Caki2 (cell line): Measurements from ENCODE around the gene UNC119. TPM values are rescaled to one million over a fixed set of nuclear protein-coding genes. Genes with fewer than 3 reads are reported as not detected.
"Not testable (repeated sequence)": the region's sequence is repeated elsewhere in the genome, so short reads cannot be mapped to it uniquely, and the experiment has no call there.

ENCODE experiments used
- DNase-seq: peaks from one replicate; pipeline ENCODE4 v3.0.0-alpha.2; 2015; ENCODE audit warnings: low read depth
- in situ Hi-C: cut with HindIII; loops from 2 replicates; pipeline ENCODE4 v1.10.0; 2016; ENCODE audit warnings: low sequenced_read_pairs, low pct_unique_long_range_greater_than_20kb, mixed read lengths
- total RNA-seq: library from RNA; depleted of rRNA; stranded (reverse); fragments of >200 nt; shearing (Covaris generic); gene quantifications from 2 replicates; pipeline ENCODE4 v1.2.3, GENCODE V29; 2014; ENCODE audit warnings: low replicate concordance; rRNA removed

The UNC119 gene
- 47.6 and 67.4 TPM in 2 replicates for total RNA-seq

DNA sequence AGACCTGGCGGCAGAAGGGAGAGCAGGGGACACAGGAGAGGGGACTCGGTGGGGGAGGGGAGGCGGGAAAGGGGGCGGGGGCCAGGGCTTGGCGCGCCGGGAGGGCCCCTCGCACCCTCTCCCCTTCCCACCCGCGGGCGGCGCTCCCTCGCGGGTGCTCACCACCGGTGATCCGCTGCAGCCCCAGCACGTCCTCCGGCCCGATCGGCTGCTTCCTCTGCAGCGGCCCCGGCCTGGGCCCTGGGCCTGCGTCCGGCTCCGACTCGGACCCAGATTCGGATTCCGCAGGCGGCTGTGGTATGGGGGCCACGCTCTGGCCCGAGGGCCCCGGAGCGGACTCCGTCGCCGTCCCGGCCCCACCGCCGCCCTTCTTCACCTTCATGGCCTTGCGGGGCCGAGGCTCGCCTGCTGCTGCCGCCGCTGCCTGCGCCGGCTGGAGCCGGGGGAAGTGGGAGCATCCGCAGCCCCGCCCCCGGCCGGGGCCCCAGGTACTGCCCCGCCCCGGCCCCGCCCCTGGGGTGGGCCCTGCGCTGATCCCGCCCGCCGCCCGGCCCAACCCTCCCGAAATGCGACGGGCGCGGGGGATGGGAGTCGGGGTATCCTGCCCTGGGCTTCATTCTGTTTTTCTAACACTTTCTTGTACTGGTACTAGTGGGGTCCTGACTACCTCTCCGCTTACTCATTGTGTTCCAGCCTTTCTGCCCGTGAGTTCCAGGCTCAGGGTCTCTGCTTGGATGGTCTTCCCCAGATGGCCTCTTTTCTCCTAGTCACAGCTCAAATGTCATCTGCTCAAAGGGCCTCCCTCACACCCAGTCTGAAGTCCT, at the start of gene UNC119:
UNC119 (minus strand) TSS at position 449 of the 824 bp plus-strand sequence; CDS start at position 382, 67 bp downstream.
- in situ Hi-C loops: no loop called here
- peak; percentile 59 for DNase-seq

DNA sequence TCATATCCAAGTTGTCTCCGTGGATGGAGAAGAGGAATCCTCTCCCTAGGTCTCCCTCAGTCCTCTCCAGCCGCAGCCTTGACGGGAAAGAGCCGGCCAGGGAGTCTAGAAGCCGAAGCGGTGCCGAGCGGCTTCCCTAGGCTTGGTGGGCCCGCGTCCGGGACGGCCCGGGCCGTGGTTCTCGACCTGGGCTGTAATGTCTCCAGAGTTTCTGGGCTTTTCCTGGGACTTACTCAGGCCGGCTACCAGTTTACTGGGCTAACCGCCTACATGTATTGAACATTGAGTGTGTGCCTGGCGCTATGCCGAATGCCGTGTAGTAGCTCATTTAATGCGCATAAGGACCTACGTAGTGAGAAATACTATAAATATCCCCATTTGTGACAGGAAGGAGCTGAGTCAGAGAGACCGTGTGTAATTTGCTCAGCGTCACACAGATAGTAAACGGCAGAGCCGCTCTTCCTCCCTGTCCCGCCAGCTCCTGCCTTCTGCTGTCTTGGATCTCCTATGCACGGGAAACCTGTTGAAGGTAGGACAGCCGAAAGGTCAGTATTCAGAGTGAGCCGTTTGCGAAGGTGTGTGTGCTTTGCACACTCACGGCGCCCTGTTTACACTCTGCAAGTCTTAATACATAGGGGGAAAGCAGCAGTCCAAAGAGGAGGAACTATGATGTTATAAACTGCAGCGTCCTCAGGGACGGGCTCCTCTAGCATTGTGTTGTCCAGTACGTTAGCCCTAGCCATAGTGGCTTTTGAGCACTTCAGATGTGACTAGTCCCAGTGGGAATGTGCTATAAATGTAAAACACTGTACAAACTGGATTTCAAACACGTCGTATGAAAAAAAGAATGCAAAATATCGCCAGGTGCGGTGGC, 47.1 kb upstream of the UNC119 start:
- in situ Hi-C loops: no loop called here
- peak; percentile 74 for DNase-seq

DNA sequence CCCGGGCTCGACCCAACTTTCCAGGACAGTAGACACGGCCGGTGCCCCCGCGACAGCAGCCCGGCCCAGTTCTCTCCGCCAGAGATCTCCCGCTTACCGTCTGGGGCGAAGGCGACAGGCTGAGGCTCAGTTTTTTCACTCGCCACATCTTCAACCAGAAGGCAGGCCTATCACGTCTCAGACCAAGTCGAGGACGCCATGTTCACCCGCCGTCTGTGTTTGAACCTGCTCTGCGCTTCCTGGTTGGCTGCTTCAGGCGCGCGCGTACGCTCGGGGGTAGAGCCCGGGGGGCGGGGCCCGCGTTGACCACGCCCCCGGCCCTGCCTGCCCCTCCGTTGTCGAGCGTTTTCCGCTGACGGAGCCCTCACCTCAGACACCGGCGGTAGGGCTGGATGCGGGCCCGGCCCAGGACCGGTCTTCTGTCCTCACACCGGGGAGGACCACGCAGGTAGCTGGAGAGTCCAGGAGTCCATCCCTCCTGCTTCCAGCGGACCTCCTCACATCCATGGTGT, 46.4 kb upstream of the UNC119 start, which contains the start of gene SPAG5:
SPAG5 (minus strand) TSS at position 227 of the 512 bp plus-strand sequence; CDS start at position 148, 79 bp downstream.
- in situ Hi-C loops: no loop called here
- peak; percentile 94 for DNase-seq

DNA sequence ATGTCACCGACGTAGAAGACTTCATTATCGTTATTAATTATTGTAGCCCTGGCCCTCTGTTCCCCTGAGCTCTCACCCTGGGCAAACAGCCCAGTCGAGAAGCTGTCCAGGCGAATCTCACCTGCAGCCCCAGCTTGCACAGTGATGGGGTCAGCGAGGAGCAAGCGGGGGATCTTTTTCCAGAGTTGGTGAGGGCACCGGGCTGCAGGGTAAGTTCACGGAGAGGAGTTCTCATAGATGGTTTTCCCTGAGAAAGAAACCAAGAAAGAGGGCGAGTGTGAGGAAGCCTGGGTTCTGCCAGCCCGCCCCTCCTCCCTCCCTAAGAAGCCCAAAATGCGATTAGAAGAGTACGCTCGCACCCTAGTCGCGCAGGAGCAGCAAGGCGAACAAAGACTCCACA, 46.0 kb upstream of the UNC119 start:
- in situ Hi-C loops: no loop called here
- no peak for DNase-seq

DNA sequence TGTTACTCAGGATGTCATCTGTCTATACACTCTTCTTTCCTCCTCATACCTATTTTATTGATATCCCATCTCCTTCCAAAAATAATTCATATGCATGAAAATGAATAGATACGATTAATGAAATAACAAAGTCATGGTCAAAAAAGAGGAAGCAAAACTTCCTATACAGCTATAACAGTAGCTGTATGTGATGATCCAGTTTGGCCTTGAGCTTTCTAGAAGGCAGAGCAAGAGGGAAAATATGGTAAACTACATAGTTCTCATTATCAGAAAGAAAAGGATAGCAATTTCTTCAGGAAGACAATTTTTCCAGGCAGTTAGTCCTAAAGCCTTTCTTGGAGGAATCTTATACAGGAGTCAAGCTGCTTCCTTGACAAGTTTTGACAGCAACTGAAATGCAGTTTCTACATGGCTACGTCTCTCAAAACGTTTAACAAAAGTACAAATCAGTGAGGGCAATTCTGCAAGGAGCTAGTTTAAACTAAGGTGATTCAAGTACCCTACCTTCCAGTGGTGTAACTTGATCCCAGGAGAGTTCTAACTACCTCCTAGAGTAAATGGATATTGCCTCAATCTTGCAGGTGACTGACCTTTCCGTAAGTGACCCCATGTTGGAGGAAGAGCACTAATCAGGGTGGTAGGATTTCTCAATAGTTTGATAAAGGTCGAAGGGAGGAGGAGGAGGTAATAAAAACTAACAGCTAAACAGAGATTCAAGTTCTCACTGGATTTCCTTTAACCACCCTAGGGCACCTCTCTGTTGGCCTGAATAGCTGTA, 45.4 kb upstream of the UNC119 start:
- DNase-seq: no peak
- in situ Hi-C loops: no loop called here

DNA sequence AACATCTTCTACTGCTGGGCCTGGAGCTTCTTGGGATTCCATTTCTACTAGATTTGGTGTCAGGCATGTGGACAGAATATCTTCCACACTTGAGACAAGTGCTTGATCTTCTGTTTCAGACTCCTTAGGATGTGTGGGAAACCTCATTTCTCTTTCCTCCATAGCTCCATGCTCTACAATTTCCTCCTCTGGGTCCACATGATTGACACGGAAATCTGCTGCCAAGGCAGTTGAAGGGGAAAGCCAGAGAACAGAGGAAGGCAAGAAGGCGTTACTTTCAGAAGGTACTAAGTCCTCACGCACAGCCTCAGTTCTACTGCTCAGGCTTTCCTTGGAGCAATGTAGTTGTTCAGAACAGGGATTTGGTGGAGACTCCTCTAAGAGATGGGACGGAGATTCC, 39.8 kb upstream of the UNC119 start:
- no peak for DNase-seq
- in situ Hi-C loops: no loop called here

DNA sequence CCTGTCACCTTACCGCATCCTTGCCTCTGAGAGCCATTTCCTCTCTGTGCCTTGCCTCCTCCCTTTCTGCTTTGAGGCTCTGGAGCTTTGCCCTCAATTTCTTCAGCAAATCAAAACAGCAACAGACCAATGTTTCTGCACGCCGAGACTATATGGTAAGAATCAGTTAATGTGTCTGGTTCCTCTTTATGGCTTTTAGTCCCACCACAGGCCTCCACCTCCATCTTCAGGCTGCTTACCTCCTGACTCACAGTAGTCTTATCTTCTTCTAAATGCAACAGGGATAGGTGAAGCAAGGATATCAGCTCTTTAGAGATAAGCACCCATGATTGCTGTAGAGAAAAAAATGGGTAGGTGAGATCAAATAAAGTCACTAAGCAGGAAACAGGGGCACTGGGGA, 33.4 kb upstream of the UNC119 start:
- no peak for DNase-seq
- in situ Hi-C loops: no loop called here

DNA sequence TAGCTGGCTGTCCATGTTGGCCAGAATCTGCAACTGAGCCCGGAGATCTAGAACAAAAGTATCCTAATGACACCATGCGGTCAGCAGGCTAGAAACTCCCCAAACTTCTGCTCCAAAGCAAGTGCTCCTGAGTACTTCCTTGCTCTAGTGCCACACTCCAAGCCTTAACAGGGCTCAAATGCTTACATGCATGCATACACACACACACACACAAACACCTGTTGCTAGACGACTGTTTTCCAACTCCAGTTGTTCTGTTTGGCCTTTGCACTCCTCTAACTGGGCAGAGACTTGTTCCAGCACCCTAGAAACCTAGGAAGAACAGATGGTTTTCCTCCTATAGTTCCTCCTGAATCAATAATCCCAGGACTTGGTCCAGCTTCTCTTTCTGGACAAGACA, 32.0 kb upstream of the UNC119 start:
- no peak for DNase-seq
- in situ Hi-C loops: no loop called here

DNA sequence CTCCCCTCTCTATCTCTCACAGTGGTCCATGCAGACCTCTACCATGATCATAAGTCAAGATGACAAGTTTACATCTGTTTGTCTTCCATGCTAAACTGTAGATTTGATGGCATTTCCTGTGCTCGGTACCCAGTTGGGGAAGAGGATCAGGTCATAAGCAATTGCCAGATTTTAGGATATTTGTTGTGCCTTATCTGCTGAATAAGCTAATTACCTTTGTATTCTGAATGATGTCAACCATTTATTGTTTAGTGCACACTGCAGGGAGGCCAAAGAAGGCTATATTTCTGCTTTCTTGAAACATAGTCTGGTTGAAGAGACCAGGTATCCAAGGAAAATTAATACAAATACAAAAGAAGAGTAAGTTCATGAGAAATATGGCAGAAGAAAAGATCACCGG, 30.1 kb upstream of the UNC119 start:
- in situ Hi-C loops: no loop called here
- no peak for DNase-seq

DNA sequence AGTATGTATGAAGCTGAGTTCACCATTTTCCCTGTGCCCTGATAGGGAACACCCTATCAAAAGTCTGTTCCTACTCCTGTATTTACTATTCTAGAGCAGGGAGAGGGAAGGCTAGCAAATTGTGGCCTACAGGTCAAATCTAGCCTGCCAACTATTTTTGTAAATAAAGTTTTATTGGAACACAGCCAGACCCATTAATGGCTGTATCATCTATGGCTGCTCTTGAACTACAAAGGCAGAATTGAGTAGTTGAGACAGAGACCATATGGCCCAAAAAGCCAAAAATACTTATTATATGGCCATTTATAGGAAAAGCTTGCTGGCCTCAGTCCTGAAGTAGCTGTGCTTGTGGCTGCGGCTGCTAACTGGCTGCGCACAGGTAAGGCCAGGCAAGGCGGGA, 28.5 kb upstream of the UNC119 start:
- in situ Hi-C loops: no loop called here
- DNase-seq: no peak

DNA sequence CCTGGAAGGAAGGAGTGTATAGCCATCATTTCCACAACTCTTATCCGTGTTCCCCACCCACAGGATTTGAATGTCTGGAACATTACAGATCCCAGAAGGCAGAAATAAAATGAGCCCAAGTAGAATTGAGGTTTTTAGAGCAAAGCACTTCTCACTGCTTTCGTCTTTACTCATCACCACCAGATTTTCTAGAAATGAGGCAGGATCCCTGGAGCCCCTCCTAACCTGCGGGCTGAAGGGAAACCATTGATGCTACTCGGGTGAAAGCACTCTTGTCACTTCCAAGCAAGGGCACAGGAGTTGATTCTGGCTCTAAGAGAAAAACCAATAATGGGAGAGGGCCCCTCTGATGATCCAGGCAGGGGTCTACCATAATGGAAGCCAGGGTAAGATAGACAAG, 27.1 kb upstream of the UNC119 start:
- in situ Hi-C loops: no loop called here
- no peak for DNase-seq

DNA sequence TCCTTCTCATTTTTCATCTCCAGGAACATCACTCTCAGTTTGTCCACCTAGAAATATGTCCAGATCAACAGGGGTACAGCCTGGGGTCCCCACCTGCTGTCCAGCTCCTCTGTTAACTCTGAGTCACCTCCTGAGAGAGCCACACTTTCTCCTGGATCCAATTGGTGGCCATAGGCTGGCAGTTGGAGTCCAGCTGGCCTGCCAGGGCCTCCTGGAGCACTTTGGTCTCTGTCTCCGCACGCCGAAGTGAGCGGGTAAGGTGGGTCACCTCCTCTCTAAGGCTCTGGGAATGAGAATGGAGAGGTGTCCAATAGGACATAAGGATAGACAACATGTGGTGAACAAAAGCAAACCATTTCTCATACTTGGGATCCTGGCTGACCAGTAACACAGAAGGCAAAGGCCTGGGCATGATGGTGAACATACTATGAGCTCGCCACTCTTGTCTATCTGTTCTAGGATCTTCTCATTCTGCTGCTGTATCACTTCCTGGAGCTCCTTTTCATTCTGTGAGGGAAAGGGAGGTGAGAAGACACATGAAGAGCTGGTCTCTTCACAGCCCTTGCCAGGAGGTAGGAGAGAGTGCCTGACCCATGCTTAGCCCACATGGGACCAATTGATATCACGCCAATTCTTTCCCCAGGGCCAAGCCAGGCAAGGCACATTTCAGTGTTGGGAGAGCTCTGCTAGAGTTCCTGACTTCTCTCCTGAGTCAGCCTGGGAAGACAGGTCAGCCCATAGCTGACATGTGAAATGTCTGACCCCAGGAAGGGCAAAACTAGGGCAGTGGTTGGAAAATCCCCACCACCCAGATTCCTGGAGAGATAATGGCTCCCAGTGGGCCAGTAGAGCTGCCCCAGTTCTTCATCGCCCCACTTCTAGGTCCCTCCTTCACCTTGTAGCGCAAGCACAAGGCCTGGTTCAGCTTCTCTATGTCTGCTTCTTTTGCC, 26.1 kb upstream of the UNC119 start:
- DNase-seq: no peak
- in situ Hi-C loops: no loop called here

DNA sequence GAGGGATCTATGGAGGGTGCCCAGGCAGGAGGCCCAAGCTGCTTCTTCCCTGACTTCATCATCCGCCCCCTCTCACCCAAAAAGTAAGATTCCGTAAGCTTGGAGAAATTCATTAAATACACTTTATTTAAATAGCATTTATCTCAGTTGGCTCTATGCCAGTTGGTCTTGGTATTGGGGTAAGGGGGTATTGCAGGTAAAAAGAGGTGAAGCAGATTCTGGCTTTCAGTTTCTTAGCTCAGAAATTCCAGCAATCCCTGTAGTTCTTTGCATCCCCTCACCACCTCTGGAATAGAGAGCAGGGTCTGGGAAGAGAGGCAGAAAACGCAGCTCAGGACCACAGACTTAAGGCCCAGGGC, 25.0 kb upstream of the UNC119 start:
- in situ Hi-C loops: no loop called here
- no peak for DNase-seq

DNA sequence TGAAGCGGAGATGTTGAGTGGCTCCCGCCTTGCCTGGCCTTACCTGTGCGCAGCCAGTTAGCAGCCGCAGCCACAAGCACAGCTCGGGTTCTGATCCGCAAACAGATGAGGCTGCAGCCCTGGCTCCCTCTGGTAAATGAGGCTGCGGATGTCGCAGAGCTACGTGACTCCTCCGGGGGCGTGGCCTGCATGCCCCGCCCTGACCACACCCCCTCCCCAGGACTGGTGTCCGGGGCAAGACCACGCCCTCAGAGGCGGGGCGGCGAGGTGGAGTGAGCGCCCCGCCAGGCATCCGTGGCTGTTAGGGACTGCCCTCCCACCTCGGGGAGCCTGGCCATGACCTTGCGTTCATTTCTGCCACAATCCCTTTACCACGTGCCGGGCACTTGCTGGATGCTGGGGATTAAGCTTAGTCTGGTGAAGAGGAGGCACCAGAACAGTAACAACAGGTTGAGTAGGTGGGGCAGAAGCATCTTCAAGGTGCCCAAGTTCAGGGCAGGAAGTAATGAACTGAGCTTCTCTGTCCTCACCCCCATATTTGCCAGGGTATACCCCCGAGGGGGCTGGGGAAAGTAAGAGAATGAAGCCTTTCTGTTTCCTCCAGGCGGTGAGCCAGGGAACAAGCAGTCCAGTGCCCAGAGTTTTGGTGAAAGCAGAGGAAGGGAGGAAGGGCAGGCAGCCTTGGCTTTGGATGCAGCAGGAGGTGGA, 24.5 kb upstream of the UNC119 start, which contains the start of gene ALDOC:
ALDOC (minus strand) TSS at position 138 of the 708 bp plus-strand sequence. CDS start 1,363 bp downstream, outside the sequence.
- in situ Hi-C loops: no loop called here
- peak; percentile 92 for DNase-seq

DNA sequence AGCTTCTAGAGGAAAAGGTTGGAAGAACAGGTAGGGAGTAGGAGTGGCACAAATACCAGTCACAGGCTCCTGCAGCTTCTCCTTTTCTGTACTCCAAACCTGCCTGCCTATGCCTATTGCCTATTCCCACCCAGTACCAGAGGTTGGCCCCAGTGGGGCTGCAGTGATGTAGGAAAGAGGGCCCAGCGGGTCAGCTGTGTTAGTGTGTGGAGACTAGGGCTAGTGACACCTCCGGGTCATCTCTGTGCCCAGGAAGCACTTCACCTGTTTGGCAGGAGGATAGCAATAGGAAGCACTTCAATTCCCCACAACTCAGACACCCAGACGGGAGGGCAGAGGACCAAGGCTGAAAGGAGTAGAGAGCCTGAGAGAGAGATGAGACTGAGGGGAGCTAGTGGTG, 23.6 kb upstream of the UNC119 start:
- in situ Hi-C loops, DNase-seq: not testable (repeated sequence)

DNA sequence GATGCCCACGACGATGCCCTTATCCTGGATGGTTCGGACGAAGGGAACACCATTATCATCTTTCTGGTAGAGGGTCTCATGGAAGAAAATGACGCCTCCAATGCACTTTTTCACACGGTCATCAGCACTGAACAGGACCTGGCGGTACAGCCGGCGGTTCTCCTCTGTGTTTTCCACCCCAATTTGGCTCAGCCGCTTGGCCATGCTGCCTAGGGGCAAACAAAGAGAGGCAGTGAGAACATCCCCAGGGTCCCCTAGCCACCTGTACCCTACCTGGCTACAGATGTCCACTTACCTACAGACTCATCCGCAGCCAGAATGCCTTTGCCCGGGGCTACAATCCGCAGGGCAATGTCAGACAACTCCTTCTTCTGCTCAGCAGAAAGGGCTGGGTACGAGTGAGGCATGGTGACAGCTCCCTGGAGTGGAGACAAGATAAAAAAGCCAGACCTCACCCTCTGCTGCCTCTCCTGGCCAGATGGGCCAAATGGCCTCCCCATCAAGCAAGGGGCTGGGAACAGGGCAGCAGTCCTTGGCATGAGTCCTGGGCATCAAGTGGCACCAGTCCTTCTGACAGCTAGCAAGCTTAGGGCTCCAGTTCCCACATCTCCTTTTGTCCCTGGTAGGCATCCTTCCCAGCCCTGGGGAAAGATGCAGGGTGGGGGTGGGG, 22.8 kb upstream of the UNC119 start:
- DNase-seq: no peak
- in situ Hi-C loops: no loop called here
